Erythroblast (primary cell): ENCODE measurements around the gene PHLDB1.

Experiments
- GATA1 ChIP-seq: IDR thresholded peaks from 2 replicates; pipeline ENCODE4 v1.6.1; 2011; ENCODE audit warnings: low read depth, mild to moderate bottlenecking, control low read depth, low read length, moderate library complexity
- POLR2A ChIP-seq: IDR thresholded peaks from 2 replicates; pipeline ENCODE4 v1.6.1; 2011; ENCODE audit warnings: mild to moderate bottlenecking, low read length

DNA sequence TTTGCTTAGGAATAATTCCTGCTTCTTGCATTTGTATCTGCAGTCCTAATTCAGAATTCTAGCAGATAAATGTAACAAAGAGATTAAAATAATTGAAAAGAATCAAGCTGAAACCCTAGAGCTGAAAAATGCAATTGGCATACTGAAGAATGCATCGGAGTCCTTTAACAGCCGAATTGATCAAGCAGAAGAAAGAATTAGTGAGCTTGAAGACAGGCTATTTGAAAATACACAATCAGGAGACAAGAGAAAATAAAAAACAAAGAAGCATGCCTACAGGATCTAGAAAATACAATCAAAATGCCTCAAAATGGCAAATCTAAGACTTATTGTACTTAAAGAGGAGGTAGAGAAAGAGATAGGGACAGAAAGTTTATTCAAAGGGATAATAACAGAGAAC is 63.8 kb downstream of the PHLDB1 start:
- TF ChIP-seq POLR2A (no peak), GATA1 (no peak)
